Liver (tissue), 9 donors: ENCODE data around the gene KDM7A. TPM values are rescaled to one million over a fixed set of nuclear protein-coding genes. Genes with fewer than 3 reads are reported as not detected.

ENCODE experiments used
- DNase-seq: peaks from one replicate; pipeline ENCODE4 v3.0.0-alpha.2; 2017; ENCODE audit warnings: low spot score
- H3K27ac ChIP-seq, 2 donors: one replicate each; pipeline ENCODE4 v1.7.0; 2013; ENCODE audit warnings: inconsistent platforms in 2 of 2, low read length in 2 of 2, control low read depth in 1 of 2, low read depth in 1 of 2, mild to moderate bottlenecking in 1 of 2
- H3K27me3 ChIP-seq, 4 donors: one replicate each; pipeline versions ENCODE4 v1.6.1 to v1.7.0; 2013; ENCODE audit warnings: low read length in 3 of 4, inconsistent platforms in 1 of 4, mild to moderate bottlenecking in 1 of 4, moderate library complexity in 1 of 4; ENCODE audit not compliant: control insufficient read depth in 4 of 4, insufficient read depth in 4 of 4
- H3K36me3 ChIP-seq, 4 donors: one replicate each; pipeline versions ENCODE4 v1.6.1 to v1.7.0; 2013; ENCODE audit warnings: low read length in 3 of 4, mild to moderate bottlenecking in 3 of 4, low read depth in 1 of 4, moderate library complexity in 1 of 4; ENCODE audit not compliant: control insufficient read depth in 4 of 4, insufficient read depth in 3 of 4
- H3K4me1 ChIP-seq, 4 donors: one replicate each; pipeline versions ENCODE4 v1.6.1 to v1.7.0; 2013; ENCODE audit warnings: low read length in 3 of 4, mild to moderate bottlenecking in 3 of 4, moderate library complexity in 1 of 4; ENCODE audit not compliant: control insufficient read depth in 4 of 4, insufficient read depth in 4 of 4
- H3K4me3 ChIP-seq, 3 donors: one replicate each; pipeline versions ENCODE4 v1.6.1 to v1.7.0; 2013; ENCODE audit warnings: low read length in 3 of 3, control low read depth in 1 of 3, low read depth in 1 of 3, mild to moderate bottlenecking in 1 of 3
- H3K9ac ChIP-seq, 2 donors: one replicate each; pipeline ENCODE4 v1.7.0; 2013; ENCODE audit warnings: low read length in 2 of 2, mild to moderate bottlenecking in 2 of 2, moderate library complexity in 2 of 2, control low read depth in 1 of 2, low read depth in 1 of 2
- H3K9me3 ChIP-seq, 4 donors: one replicate each; pipeline versions ENCODE4 v1.6.1 to v1.7.0; 2013; ENCODE audit warnings: low read length in 3 of 4; ENCODE audit not compliant: control insufficient read depth in 4 of 4
- EGR1 ChIP-seq, 2 donors: IDR thresholded peaks; 2 replicates each; pipeline ENCODE4 v1.6.1; 2016 to 2018; ENCODE audit warnings: antibody characterized with exemption in 2 of 2, low read depth in 2 of 2
- FOXA1 ChIP-seq: IDR thresholded peaks from 2 replicates; pipeline ENCODE4 v1.6.1; 2016; ENCODE audit warnings: antibody characterized with exemption
- FOXA2 ChIP-seq: IDR thresholded peaks from 2 replicates; pipeline ENCODE4 v1.6.1; 2016; ENCODE audit warnings: antibody characterized with exemption
- GABPA ChIP-seq, 2 donors: IDR thresholded peaks in 1 of 2; conservative IDR thresholded peaks in 1 of 2; 2 replicates each; pipeline ENCODE4 v1.6.1; 2016; ENCODE audit warnings: antibody characterized with exemption in 2 of 2, mild to moderate bottlenecking in 1 of 2, moderate library complexity in 1 of 2
- HNF4A ChIP-seq, 2 donors: conservative IDR thresholded peaks; 2 replicates each; pipeline ENCODE4 v1.6.1; 2016; ENCODE audit warnings: antibody characterized with exemption in 2 of 2, mild to moderate bottlenecking in 2 of 2
- HNF4G ChIP-seq: IDR thresholded peaks from 2 replicates; pipeline ENCODE4 v1.6.1; 2016; ENCODE audit warnings: antibody characterized with exemption
- JUND ChIP-seq, 2 donors: IDR thresholded peaks; 2 replicates each; pipeline ENCODE4 v1.6.1; 2016; ENCODE audit warnings: antibody characterized with exemption in 2 of 2
- MAX ChIP-seq: IDR thresholded peaks from 2 replicates; pipeline ENCODE4 v1.6.1; 2016; ENCODE audit warnings: antibody characterized with exemption
- NR2F2 ChIP-seq: IDR thresholded peaks from 2 replicates; pipeline ENCODE4 v1.6.1; 2016; ENCODE audit warnings: antibody characterized with exemption
- RAD21 ChIP-seq, 2 donors: IDR thresholded peaks; 2 replicates each; pipeline ENCODE4 v1.6.1; 2016; ENCODE audit warnings: antibody characterized with exemption in 2 of 2, mild to moderate bottlenecking in 2 of 2
- RXRA ChIP-seq, 2 donors: IDR thresholded peaks; 2 replicates each; pipeline ENCODE4 v1.6.1; 2017 to 2018; ENCODE audit warnings: antibody characterized with exemption in 2 of 2, mild to moderate bottlenecking in 1 of 2
- SP1 ChIP-seq: IDR thresholded peaks from 2 replicates; pipeline ENCODE4 v1.6.1; 2018; ENCODE audit warnings: antibody characterized with exemption, mild to moderate bottlenecking
- TAF1 ChIP-seq: conservative IDR thresholded peaks from 2 replicates; pipeline ENCODE4 v1.6.1; 2016; ENCODE audit warnings: antibody characterized with exemption, mild to moderate bottlenecking
- YY1 ChIP-seq: IDR thresholded peaks from 2 replicates; pipeline ENCODE4 v1.6.1; 2016; ENCODE audit warnings: antibody characterized with exemption, mild to moderate bottlenecking
- WGBS: extraction: QIAGEN DNeasy Blood & Tissue Kit; methylation state at CpG from one replicate; pipeline ENCODE4 v1.1.7; 2013; 5-methylcytosine and 5-hydroxymethylcytosine counted together
- polyA plus RNA-seq, 2 donors: library from polyadenylated mRNA; stranded (reverse) in 1 of 2; unstranded in 1 of 2; fragments of 200-250 nt in 1 of 2; fragments of >200 nt in 1 of 2; fragmentation: Nextera tagmentation in 1 of 2; extraction: Ambion mirVana in 1 of 2; gene quantifications; one replicate each; pipeline versions ENCODE4 v1.2.1 to v1.2.3, GENCODE V29; 2013 to 2015
- total RNA-seq, 2 donors: library from RNA; depleted of rRNA; stranded (reverse); fragments of >200 nt; gene quantifications; one replicate each; pipeline ENCODE4 v1.2.3, GENCODE V29; 2014
- TF ChIP-seq, protein P1 (sequence below): fragments of 150-350 bp; IDR thresholded peaks from 2 replicates; pipeline ENCODE4 v1.5.1; 2017; ENCODE audit warnings: improper control_type of control experiment, low read depth, low read length; ENCODE audit not compliant: missing input control
- TF ChIP-seq, protein P2 (sequence below): IDR thresholded peaks from 2 replicates; pipeline ENCODE4 v1.6.1; 2016; ENCODE audit warnings: antibody characterized with exemption
- TF ChIP-seq, protein P3 (sequence below): IDR thresholded peaks from 2 replicates; pipeline ENCODE4 v1.6.1; 2016; ENCODE audit warnings: antibody characterized with exemption, mild to moderate bottlenecking
- TF ChIP-seq, protein P4 (sequence below): IDR thresholded peaks from 2 replicates; pipeline ENCODE4 v1.6.1; 2016; ENCODE audit warnings: antibody characterized with exemption
- donor health status: healthy.
- donor health status: healthy.
- donor health status: healthy.
- donor health status: healthy.
- donor health status: healthy.

The KDM7A gene
- total and polyA plus RNA-seq, 4 donors, result 1.9 to 27.5 (median 9.9) TPM

- WGBS, result 97% methylated on average over 3 of the region's 3 CpGs
- Histone ChIP-seq H3K36me3 (no peaks in the 10 kb centered on the region), H3K4me1 (peaks cover 0 to 20% (median 7%) of the 10 kb centered on the region in 4 donors), H3K27me3 (no peaks in the 10 kb centered on the region), H3K9ac (no peak overlapping the region), H3K9me3 (no peaks in the 10 kb centered on the region), H3K4me3 (no peak overlapping the region), H3K27ac (no peak overlapping the region)
- TF ChIP-seq EGR1 (IDR thresholded peaks at IDR 0.05; ENCODE audit: low read depth in 2 of 2), result no peak
- no peak for TF ChIP-seq FOXA1
- TF ChIP-seq SP1, result no peak
- TF ChIP-seq, protein P1, sequence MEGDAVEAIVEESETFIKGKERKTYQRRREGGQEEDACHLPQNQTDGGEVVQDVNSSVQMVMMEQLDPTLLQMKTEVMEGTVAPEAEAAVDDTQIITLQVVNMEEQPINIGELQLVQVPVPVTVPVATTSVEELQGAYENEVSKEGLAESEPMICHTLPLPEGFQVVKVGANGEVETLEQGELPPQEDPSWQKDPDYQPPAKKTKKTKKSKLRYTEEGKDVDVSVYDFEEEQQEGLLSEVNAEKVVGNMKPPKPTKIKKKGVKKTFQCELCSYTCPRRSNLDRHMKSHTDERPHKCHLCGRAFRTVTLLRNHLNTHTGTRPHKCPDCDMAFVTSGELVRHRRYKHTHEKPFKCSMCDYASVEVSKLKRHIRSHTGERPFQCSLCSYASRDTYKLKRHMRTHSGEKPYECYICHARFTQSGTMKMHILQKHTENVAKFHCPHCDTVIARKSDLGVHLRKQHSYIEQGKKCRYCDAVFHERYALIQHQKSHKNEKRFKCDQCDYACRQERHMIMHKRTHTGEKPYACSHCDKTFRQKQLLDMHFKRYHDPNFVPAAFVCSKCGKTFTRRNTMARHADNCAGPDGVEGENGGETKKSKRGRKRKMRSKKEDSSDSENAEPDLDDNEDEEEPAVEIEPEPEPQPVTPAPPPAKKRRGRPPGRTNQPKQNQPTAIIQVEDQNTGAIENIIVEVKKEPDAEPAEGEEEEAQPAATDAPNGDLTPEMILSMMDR, result no peak
- TF ChIP-seq MAX, result no peak
- TF ChIP-seq, protein P2, sequence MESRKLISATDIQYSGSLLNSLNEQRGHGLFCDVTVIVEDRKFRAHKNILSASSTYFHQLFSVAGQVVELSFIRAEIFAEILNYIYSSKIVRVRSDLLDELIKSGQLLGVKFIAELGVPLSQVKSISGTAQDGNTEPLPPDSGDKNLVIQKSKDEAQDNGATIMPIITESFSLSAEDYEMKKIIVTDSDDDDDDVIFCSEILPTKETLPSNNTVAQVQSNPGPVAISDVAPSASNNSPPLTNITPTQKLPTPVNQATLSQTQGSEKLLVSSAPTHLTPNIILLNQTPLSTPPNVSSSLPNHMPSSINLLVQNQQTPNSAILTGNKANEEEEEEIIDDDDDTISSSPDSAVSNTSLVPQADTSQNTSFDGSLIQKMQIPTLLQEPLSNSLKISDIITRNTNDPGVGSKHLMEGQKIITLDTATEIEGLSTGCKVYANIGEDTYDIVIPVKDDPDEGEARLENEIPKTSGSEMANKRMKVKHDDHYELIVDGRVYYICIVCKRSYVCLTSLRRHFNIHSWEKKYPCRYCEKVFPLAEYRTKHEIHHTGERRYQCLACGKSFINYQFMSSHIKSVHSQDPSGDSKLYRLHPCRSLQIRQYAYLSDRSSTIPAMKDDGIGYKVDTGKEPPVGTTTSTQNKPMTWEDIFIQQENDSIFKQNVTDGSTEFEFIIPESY, result no peak
- no peak for TF ChIP-seq TAF1
- TF ChIP-seq HNF4G, result no peak
- TF ChIP-seq JUND (IDR thresholded peaks at IDR 0.05), result no peak
- TF ChIP-seq RAD21 (IDR thresholded peaks at IDR 0.05), result no peak
- no peak for TF ChIP-seq GABPA (IDR thresholded peaks at IDR 0.05 in 1 of 2, conservative IDR thresholded peaks at IDR 0.05 in 1 of 2)
- DNase-seq, result no peak
Measured at GRCh38 chr7:140159497-140159896, 17.3 kb downstream of the KDM7A start.

- Histone ChIP-seq H3K9me3 (no peaks in the 10 kb centered on the region), H3K27me3 (no peaks in the 10 kb centered on the region), H3K9ac (no peak overlapping the region), H3K4me3 (no peak overlapping the region), H3K27ac (no peak overlapping the region), H3K4me1 (peaks cover 0 to 25% (median 7%) of the 10 kb centered on the region in 4 donors), H3K36me3 (no peaks in the 10 kb centered on the region)
- 81% methylated on average over 2 of the region's 2 CpGs for WGBS
- TF ChIP-seq FOXA2, result no peak
- no peak for TF ChIP-seq HNF4A (conservative IDR thresholded peaks at IDR 0.05)
- no peak for TF ChIP-seq RXRA (IDR thresholded peaks at IDR 0.05)
- TF ChIP-seq SP1, result no peak
- no peak for TF ChIP-seq RAD21 (IDR thresholded peaks at IDR 0.05)
- TF ChIP-seq, protein P3, sequence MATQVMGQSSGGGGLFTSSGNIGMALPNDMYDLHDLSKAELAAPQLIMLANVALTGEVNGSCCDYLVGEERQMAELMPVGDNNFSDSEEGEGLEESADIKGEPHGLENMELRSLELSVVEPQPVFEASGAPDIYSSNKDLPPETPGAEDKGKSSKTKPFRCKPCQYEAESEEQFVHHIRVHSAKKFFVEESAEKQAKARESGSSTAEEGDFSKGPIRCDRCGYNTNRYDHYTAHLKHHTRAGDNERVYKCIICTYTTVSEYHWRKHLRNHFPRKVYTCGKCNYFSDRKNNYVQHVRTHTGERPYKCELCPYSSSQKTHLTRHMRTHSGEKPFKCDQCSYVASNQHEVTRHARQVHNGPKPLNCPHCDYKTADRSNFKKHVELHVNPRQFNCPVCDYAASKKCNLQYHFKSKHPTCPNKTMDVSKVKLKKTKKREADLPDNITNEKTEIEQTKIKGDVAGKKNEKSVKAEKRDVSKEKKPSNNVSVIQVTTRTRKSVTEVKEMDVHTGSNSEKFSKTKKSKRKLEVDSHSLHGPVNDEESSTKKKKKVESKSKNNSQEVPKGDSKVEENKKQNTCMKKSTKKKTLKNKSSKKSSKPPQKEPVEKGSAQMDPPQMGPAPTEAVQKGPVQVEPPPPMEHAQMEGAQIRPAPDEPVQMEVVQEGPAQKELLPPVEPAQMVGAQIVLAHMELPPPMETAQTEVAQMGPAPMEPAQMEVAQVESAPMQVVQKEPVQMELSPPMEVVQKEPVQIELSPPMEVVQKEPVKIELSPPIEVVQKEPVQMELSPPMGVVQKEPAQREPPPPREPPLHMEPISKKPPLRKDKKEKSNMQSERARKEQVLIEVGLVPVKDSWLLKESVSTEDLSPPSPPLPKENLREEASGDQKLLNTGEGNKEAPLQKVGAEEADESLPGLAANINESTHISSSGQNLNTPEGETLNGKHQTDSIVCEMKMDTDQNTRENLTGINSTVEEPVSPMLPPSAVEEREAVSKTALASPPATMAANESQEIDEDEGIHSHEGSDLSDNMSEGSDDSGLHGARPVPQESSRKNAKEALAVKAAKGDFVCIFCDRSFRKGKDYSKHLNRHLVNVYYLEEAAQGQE, result no peak
- TF ChIP-seq JUND (IDR thresholded peaks at IDR 0.05), result no peak
- TF ChIP-seq NR2F2, result no peak
- TF ChIP-seq EGR1 (IDR thresholded peaks at IDR 0.05; ENCODE audit: low read depth in 2 of 2), result no peak
- no peak for TF ChIP-seq MAX
- no peak for TF ChIP-seq HNF4G
- no peak for TF ChIP-seq FOXA1
- TF ChIP-seq, protein P4, sequence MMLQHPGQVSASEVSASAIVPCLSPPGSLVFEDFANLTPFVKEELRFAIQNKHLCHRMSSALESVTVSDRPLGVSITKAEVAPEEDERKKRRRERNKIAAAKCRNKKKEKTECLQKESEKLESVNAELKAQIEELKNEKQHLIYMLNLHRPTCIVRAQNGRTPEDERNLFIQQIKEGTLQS, result no peak
- TF ChIP-seq, protein P2, result no peak
- TF ChIP-seq, protein P1, result no peak
- TF ChIP-seq GABPA (IDR thresholded peaks at IDR 0.05 in 1 of 2, conservative IDR thresholded peaks at IDR 0.05 in 1 of 2), result no peak
- no peak for TF ChIP-seq TAF1
- no peak for TF ChIP-seq YY1
- DNase-seq, result no peak
Measured at GRCh38 chr7:140156460-140157080, 20.2 kb downstream of the KDM7A start.
